Osteocyte (in vitro differentiated cells): Measurements from ENCODE around the gene BCL2A1. TPM values are rescaled to one million over a fixed set of nuclear protein-coding genes. Genes with fewer than 3 reads are reported as not detected.
"Not testable (repeated sequence)": the region's sequence is repeated elsewhere in the genome, so short reads cannot be mapped to it uniquely, and the experiment has no call there.

ENCODE experiments used
- DNase-seq: peaks from one replicate; pipeline ENCODE4 v3.0.0; 2021; ENCODE audit warnings: mixed read lengths; ENCODE audit not compliant: unreplicated experiment; ENCODE audit errors: extremely low spot score
- H3K27ac Mint-ChIP-seq: one replicate; pipeline ENCODE4 v1.8.0; 2021; ENCODE audit warnings: mild to moderate bottlenecking, mixed read lengths; ENCODE audit not compliant: unreplicated experiment
- H3K27me3 Mint-ChIP-seq: one replicate; pipeline ENCODE4 v1.8.0; 2021; ENCODE audit warnings: mixed read lengths; ENCODE audit not compliant: unreplicated experiment
- H3K36me3 Mint-ChIP-seq: one replicate; pipeline ENCODE4 v1.8.0; 2021; ENCODE audit warnings: mixed read lengths; ENCODE audit not compliant: unreplicated experiment
- H3K4me1 Mint-ChIP-seq: one replicate; pipeline ENCODE4 v1.8.0; 2021; ENCODE audit warnings: mixed read lengths; ENCODE audit not compliant: unreplicated experiment
- H3K4me3 Mint-ChIP-seq: one replicate; pipeline ENCODE4 v1.8.0; 2021; ENCODE audit warnings: mild to moderate bottlenecking, moderate library complexity, mixed read lengths; ENCODE audit not compliant: unreplicated experiment
- H3K9me3 Mint-ChIP-seq: one replicate; pipeline ENCODE4 v1.8.0; 2021; ENCODE audit warnings: mixed read lengths; ENCODE audit not compliant: unreplicated experiment
- total RNA-seq: library from RNA; stranded (reverse); gene quantifications from 2 replicates; pipeline ENCODE4 v1.2.1, GENCODE V29; 2021
- TF ChIP-seq, protein P1 (sequence below): fragments of 200-600 bp; sonication (generic); IDR thresholded peaks from 2 replicates; pipeline ENCODE4 v1.5.0; 2021; ENCODE audit warnings: antibody characterized with exemption, mild to moderate bottlenecking, moderate library complexity

The BCL2A1 gene
- total RNA-seq, 1 donor from 2014 or later = not detected

DNA sequence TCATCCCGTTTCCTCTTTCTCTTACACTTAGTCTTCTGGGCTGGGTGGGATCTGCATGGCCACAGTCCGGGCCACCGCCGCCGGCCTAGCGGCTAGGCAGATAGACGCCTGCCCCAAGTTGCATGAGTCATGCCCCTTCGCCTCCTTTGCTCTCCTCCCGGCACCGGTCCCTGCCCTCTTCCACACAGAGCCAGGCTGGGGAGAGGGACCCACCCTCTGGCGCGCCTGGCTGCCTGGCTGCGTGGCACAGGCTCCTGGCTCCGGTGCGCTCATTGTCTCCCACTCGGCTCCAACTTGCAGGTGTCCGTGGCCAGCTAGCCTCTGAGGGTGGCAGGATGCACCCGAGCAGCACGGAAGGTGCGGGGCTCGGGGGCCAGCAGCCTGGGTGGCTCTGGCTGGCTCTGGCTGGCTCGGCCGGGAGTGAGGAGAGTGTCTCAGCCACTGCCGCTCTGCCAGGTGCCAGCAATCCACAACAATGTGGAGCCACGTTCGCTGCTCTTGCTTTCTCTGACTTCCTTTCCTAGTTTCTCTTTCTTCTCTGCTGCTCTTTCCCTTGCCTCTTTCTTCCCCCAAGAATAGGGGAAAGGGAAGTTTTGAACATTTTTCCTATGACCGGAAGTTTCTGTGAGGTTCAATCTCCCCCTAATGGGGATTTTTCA lies 51.8 kb downstream of the BCL2A1 start:
- DNase-seq = no peak
- Mint-ChIP-seq H3K27ac (peak overlapping the region; percentile 69), H3K27me3 (no peaks in the 10 kb centered on the region), H3K9me3 (peaks cover 37% of the 10 kb centered on the region), H3K4me1 (peaks cover 19% of the 10 kb centered on the region), H3K4me3 (peak overlapping the region; percentile 30), H3K36me3 (peaks cover 43% of the 10 kb centered on the region)
- TF ChIP-seq, protein P1, sequence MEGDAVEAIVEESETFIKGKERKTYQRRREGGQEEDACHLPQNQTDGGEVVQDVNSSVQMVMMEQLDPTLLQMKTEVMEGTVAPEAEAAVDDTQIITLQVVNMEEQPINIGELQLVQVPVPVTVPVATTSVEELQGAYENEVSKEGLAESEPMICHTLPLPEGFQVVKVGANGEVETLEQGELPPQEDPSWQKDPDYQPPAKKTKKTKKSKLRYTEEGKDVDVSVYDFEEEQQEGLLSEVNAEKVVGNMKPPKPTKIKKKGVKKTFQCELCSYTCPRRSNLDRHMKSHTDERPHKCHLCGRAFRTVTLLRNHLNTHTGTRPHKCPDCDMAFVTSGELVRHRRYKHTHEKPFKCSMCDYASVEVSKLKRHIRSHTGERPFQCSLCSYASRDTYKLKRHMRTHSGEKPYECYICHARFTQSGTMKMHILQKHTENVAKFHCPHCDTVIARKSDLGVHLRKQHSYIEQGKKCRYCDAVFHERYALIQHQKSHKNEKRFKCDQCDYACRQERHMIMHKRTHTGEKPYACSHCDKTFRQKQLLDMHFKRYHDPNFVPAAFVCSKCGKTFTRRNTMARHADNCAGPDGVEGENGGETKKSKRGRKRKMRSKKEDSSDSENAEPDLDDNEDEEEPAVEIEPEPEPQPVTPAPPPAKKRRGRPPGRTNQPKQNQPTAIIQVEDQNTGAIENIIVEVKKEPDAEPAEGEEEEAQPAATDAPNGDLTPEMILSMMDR = no peak

DNA sequence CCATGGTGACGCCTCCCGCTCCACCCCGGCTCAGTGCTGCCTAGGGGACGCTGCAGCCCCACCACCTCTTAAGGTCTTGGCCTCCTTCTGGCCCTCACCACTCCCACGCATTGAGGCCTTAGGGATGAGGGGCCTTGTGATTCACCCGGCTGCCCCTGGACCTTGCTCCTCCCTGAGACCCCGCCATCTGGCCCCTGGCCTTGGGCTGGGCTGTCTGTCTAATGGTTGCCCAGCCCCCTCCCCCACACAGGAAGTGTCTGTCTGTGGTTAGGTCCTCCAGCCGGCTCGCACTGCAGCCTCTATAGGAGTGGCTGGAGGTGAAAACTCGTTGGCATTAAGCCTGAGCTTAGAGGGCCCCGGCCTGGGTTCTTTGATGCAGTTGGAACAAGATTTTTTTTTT lies 52.7 kb downstream of the BCL2A1 start:
- Mint-ChIP-seq H3K27ac (no peak overlapping the region), H3K9me3 (peaks cover 43% of the 10 kb centered on the region), H3K4me3 (no peak overlapping the region), H3K36me3 (peaks cover 46% of the 10 kb centered on the region), H3K4me1 (peaks cover 15% of the 10 kb centered on the region), H3K27me3 (no peaks in the 10 kb centered on the region)
- DNase-seq = no peak
- TF ChIP-seq, protein P1 = no peak

DNA sequence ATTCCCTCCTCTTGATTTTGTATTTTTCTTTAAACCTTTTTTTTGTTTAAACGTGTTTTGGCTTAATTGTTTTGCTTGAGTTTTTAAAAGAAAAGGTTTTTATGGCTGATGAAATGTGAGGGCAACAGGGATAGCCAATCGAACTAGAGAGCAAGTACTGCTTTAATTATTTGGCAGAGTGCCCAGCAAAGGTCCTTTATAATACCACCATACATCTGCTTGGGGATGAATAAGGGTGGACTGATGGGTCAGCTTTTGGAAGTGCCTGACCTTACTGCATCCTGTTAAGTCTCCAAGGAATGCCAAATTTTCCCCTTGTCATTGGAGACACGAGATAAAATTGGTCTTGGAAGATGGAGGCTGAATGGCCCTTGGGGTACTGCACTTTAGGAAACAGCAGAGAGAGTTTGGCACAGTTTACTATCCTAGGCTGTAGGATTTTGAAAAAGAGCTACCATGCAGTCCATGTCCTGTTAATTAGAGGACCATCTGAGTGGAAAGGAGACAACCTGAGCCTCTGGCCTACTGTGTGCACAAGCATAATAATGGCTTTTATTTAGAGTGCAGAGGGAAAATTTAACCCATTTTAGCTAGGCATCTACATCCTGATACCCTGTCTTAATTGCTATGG lies 54.4 kb downstream of the BCL2A1 start:
- DNase-seq = no peak
- peaks cover 49% of the 10 kb centered on the region for H3K36me3 Mint-ChIP-seq
- H3K27me3 Mint-ChIP-seq = no peaks in the 10 kb centered on the region
- no peak overlapping the region for H3K4me3 Mint-ChIP-seq
- H3K27ac Mint-ChIP-seq = no peak overlapping the region
- H3K9me3 Mint-ChIP-seq = peaks cover 45% of the 10 kb centered on the region
- TF ChIP-seq, protein P1 = no peak
- peaks cover 1% of the 10 kb centered on the region for H3K4me1 Mint-ChIP-seq

DNA sequence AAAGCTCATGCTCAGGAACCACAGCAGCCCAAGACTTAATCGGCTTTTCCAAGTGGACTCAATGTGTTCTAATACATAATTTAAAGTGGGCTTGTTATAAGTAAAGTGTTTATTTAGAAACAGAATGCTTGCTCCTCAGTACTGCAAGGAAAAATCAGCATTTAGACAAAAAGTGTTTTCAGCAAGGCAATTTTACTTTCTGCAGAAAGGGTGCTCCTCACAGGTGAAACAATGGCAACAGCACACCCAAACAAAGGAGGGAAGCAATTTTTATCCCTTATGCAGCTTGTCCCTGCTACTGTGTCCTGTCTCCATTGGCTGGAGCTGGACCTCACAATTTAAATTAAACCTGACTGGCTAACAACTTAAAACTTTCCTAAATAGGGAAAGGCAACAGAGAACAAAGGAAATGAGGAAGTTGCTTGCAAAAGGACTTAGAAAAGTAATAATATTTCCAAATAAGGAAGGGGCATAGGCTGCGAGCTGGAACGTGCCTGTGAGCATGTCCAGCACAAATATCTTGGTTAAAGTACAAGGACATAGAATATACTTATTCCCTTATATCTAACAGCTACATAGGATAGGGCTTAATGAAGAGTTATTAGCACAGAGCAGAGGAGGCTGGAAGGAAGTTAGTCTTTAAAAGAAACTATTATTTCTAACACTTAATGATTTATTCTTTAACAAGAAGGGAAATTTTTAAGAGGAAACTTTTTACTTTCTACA lies 55.1 kb downstream of the BCL2A1 start:
- not testable (repeated sequence) for H3K4me3 Mint-ChIP-seq, DNase-seq, H3K27ac Mint-ChIP-seq, H3K4me1 Mint-ChIP-seq, H3K27me3 Mint-ChIP-seq
- peaks cover 45% of the 10 kb centered on the region for H3K36me3 Mint-ChIP-seq
- peaks cover 40% of the 10 kb centered on the region for H3K9me3 Mint-ChIP-seq

DNA sequence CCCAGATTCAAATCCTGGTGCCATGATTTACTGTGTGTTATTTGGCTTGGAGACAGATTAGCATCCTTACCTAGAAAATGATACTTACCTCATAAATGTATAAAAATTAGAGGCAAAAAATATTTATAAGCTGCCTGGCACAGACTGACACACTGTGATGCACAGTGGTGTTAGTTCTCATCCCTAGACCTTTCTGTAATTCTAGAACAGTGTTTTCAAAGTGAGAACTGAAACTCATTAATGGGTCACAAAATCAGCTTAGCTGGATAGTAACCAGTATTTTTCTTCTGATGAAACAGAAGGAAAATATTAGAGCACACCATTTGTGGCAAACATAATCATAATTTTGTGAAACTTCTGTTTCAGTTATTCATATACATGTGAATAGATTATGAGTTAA lies 56.3 kb downstream of the BCL2A1 start:
- Mint-ChIP-seq H3K4me3 (no peak overlapping the region), H3K27me3 (no peaks in the 10 kb centered on the region), H3K9me3 (peaks cover 43% of the 10 kb centered on the region), H3K27ac (no peak overlapping the region), H3K36me3 (peaks cover 38% of the 10 kb centered on the region), H3K4me1 (no peaks in the 10 kb centered on the region)
- TF ChIP-seq, protein P1 = no peak
- DNase-seq = no peak

Other genes starting within 250 kb of the BCL2A1 start
- 12.0 and 12.2 TPM in 2 replicates for gene MTHFS, start 74.2 kb downstream of the BCL2A1 start, total RNA-seq
- 63.8 and 65.9 TPM in 2 replicates for gene ZFAND6, start 88.5 kb upstream of the BCL2A1 start, total RNA-seq
- gene FAH, start 181.8 kb upstream of the BCL2A1 start, total RNA-seq = 9.5 and 12.9 TPM in 2 replicates